Measurements from ENCODE around the gene ASCC3.

ASCC3 gene

DNA sequence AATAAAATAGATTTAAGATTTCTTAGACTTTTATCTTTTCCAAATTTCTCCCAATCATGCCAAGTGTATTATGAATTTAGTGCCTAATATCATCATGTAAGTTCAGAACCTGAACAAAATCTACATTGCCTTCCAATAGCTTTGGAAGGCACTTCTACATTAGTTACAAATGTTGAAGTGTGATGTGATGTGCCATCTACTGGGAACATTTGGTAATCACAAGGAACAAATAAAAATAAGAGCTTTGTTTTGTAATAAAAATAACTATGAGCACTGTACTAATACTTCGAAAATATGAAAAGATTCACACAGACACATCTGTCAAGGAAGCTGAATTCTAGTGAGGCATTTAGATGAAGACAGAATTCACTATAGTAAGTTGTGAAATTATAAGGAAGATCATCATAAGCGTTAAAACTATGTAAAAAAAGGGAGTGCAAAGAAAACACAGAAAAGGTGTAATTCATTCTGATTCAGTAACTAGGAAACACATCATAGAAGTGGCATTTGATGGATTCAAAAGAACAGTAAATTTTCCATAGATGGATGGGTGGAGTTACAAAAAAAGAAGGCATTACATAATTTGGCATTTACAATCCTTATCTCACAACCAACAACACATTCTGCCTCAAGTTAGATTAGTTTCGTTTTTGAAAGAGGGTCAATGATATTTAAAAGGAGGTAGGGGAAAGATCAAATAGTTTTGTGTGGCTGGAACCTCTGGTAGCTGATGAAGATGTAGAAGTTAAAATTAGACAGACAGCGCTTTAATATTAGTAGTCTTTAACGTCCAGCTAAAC, 161.0 kb downstream of the ASCC3 start:
- no peak for DNase-seq

DNA sequence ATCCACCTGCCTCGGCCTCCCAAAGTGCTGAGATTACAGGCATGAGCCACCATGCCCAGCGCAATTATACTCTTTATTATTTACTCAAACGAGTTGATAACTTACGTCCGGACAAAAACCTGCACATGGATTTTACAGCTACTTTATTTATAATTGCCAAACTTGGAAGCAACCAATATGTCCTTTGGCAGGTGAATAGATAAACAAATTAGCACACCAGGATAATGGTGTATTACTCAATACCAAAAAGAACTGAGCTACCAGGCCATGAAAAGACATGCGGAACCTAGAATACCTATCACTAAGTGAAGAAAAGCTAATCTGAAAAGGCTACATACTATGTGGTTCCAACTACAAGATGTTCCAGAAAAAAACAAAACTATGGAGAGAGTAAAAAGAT, 168.1 kb downstream of the ASCC3 start:
- DNase-seq: no peak

DNA sequence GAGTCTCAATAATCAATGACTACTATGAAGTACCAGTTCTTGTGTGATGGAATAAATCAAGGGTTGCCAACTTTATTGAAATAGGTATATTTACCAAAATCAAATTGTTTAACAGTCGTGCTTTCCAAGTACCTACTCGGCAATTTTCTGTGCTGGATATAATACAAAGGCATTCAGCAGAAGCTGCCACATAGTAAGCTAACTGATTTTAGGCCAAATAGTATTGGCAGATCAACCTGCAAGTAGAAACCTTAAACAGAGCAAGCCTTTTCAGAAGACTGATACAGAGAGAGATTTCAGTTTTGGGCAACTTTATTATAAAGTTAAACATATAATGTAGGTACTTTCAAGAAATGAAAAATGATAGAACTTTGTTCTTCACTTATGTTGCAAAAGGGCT, 174.6 kb downstream of the ASCC3 start:
- DNase-seq: no peak

DNA sequence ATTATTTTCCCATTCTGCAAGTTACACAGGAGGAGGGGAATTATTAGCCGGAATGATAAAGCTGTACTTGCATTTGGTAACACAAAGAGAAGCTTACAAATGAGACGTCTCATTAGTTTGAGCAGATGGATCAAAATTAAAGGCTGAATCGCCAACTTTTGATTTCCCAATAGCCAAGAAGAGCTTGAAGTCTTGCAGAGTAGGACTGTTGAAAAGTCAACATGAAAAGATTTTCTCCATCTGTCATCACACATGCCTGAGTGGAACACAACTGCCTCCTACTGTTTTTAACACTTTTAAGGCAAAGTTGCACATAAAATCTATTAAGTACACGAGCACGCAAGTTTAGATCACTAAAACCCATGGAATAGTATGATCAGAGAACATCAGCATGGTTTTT, 176.2 kb downstream of the ASCC3 start:
- no peak for DNase-seq

DNA sequence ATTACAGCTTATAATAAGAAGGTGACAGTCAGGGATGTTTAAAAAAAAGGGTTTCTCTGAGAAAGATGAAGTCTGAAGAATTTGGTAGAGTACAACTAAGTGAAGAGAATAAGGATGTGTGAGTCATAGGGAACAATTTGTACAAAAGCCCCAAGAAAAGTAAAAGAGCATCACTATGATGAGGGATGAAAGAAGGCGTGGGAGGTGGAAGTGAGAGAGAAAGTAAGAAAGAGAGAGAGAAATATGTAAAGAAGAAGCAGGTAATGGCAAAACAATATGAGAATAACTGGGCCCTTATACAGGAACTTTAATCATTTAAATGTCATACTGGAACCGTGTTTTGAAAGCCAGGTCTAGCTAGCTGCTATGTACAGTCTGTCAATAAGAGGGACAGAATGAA, 179.4 kb downstream of the ASCC3 start:
- DNase-seq: no peak

DNA sequence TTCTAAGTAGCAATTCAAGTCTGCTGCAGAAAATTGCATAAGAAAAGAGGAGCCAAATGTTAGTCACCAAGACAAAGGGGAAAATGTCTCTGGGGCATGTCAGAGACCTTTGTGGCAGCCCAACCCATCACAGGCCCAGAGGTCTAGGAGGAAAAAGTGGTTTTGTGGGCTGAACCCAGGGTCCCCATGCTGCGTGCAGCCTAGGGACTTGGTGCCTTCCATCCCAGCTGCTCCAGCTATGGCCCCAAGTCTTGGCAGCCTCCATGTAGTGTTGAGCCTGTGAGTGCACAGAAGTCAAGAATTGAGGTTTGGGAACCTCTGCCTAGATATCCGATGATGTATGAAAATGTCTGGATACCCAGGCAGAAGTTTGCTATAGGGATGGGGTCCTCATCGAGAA, 181.1 kb downstream of the ASCC3 start:
- DNase-seq: no peak

DNA sequence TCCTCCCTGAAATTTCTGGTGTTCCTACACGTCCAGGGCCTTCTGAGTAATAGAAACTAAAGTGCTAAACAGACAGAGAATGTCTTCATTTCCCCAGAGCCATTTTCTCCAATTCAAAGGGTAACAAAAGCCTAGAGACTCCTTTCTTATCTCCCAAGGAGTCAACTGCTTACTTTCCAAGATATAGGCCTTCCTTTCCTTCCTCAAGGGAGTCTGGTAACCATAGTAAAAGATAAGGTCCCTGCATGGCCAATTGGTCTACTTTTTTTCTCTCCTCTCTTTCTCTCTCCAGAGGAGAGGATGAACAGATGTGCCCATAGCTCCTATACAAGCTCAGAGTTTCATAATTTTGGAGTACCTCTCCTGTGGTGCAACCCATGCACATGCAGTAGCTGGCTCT, 185.7 kb downstream of the ASCC3 start:
- no peak for DNase-seq

DNA sequence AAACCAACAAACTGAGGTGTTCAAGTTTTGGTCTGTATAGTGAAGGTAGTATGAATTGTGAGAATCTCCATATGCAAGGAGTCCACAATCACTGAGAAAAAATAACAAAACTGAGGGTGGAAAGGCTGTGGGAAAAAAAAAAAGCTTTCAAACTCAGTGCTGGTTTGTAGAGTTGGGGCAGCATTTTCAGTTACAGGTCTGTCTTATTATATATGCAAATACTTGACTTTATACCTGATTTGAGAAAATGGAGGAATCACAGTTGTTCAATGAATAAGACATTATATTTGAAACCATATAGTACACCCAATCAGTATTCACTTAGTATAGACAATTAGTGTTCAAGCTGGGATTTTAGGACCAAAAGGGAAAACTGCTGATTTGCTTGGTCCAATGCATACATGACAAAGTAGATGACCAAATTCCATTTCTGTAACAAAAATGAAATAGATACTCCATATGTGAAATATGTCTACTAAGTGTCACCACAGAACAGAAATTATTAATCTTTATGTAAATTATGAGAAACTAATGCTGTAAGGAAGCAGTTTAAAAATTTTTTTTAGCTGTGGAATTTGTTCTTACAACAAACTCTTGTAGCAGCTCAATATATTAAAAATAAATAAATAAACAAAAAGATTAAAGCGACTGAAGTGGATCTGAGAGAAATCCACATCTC, 187.7 kb downstream of the ASCC3 start:
- no peak for DNase-seq

DNA sequence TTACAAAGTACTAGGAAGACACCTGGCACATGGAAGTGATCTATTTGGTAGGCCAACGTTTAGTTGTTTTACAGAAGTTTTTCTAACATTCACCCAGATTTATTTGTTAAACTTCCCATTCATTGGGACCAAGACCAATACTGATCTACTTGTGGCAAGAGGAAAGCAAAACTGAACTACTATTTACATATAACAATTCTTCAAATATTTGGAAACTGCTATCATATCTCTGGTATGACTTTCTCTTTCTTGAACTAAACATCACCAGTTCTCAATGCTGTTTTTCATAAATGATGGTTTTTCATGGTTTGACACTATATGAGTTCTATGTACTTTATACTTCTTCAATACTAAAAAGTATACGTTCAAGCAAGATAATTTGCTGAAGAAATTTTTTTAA, 189.2 kb downstream of the ASCC3 start:
- no peak for DNase-seq

DNA sequence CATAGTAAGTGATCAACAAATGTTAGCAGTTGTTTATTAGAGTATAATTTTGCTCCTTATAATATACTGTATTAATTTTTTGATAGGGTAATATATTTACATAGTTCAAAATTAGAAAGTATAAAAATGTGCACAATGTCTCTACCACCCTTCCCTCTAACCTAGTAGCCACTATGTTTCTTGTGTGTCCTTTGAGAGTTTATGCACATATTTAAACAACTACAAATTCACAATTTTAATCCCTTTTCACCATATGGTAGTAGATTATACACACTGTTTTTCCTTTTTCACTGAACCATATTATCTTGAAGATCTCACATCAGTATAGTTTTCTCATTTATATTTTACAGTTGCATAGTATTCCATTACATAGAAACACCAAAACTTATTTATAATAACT, 194.9 kb downstream of the ASCC3 start:
- no peak for DNase-seq

DNA sequence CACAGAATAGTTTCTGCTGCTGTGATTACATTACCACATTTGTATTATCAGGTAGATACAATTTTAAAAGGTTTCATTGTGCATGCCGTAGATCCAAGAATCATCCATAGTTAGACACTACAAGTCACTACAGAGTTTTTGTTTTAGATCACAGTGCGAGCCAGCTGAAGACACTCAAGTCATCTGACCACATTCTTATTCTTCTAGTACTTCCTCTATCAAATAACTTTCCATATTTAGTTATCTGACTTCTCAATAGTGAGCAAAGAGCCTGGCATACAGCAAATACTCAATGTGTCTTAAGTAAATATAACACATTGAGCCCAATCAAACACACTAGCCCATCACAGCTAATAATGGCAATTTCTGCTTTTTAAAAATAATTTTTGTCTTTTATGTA, 195.4 kb downstream of the ASCC3 start:
- no peak for DNase-seq

DNA sequence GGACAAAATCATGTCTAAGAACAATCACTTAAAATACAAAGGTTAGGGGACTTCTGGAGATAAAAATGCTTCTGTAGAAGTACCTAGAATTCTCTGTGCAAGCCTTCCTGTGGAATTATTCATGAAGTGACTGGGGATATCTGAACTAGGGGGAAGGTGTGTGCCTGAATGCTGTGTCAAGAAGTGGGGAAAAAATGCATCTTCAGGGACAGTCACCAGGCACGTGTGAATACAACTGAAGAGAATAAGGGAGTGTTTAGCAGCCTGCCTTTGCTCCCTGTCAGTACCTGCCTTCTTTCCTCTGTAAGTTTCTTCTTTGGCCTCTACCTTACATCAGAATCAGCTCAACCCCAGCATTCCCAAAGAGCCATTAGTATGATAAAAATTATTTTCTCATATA, 201.0 kb downstream of the ASCC3 start:
- DNase-seq: no peak

DNA sequence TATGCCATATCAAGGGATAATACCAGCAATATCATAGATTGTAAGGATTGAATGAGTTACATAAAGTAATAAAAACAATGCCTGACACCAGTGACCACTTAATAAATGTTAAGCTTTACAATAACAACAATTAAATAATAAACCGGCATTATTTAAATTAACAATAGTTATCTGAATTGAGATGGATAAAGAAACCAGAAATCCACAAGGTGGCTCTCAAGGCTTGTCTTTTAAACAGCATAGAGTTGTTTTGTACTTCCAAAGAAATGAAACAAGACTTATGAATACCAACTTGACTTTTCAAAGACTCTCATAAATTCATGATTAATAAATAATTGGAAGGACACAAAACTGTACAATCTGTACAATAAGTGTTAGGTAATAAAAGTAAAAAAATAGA, 203.1 kb downstream of the ASCC3 start:
- no peak for DNase-seq

DNA sequence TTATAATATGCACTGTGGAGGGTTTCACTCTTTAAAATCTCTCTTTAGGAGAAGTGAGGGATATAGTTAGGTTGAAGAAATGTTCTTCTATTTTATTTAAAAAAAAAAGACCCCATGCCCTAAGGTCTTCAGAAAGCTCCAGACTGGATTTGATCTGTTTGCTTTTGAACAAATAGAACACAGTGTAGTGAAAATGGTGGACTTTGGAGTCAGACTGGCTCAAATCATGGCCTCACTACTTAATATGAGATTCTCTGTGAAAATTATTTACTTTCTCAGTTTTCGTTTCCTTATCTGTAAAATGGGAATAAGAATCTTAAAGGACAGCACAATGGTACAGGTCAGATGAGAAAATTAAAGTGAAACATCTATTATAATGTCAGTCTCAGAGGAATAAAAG, 203.9 kb downstream of the ASCC3 start:
- no peak for DNase-seq

DNA sequence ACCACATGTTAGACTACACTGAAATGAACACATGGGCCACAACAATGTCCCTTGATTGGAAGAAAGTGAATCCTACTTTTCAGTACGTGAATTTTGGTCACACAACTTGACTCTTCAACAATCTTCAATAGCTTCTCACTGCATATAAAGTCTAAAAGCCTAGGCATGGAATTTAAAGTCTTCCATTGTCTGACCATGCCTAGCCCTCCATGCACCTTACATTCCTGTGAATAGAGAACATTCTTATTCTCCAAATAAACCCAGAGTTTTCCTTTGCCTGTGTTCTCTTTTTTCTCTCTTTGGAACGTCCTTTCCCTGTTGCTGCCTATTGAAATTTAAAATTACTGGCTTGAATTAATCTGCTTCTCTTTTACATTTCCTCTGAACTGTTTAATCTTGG, 207.5 kb downstream of the ASCC3 start:
- DNase-seq: no peak

DNA sequence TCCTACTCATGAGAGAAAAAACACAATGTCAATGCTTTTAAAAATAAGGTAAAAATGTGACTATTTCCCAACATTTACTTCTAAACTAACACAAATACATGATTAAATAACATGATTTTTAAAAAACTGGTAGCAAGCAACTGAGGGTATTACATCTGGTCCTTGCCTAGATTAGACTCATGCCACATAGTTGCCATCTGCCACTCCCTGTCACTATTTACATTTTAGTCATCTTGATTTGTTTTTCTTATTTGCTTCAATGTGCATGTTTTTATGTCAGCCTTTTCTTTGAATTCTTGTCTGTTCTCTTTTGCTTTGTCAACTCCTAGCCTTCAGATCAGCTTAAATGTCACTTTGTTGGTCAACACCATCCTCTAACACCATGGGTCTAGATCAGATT, 209.4 kb downstream of the ASCC3 start:
- DNase-seq: no peak

DNA sequence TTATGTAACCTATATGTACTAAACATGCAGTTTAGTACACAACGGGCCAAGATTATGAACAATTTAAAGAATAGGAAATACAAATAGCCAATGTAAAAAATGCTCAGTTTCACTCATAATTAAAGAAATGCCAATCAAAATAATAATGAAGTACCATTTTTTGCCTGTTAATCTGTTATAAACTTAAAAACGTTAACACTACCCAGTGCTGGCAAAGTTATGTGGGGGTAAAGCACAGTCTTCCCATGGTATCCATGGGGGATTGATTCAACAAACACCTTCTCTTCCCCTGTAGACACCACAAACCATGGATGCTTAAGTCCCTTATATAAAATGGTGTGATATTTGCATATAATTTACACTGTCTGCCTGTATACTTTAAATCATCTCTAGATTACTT, 211.1 kb downstream of the ASCC3 start:
- no peak for DNase-seq

DNA sequence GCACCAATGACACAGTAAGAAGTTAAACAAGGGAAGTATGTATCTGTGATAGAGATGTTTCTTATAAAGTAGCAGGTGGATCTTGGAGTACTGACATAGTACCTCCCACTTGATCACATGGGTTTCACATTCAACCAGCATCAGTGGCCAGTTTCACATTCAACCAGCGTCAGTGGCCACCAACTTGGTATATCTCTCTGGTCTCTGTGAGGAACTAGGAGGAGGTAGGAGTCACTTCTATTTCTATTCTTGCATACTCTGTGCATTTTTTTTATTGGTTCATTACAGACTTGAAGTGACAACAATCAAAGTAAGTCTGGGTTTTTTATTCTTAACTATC, 216.1 kb downstream of the ASCC3 start:
- no peak for DNase-seq

DNA sequence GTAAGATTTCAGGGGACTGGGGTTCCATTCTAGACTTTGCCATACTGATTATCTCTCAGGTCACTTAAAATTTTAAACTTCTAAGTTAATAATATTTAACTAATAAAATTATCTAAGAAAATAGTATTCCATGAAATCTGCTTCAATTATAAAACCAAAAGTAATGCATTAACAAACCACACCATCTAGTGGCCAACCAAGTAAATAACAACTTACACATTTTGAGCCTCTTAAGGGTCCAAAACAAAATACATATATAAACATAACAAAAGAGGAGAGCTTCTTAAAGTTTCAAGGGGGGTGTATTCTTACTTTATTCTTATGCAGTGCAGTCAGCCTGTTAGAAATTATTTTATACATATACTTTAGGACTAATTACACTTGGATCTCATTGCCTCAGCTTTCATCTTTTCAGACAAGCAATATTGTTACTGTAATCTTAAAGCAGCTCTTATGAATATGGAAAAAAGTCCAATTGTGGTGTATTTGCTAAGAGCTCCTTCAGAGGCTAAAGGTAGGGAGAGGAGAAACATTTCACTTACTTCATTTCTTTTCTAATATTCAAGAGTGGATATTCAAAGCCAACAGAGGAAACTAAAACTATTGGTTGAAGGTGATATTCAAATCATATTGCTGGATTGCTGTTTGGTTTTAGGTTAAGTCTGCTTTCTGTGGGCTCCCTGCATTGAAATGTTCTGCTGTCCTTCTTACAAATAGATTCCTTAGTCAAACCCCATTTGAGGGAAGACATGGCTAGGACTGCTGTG, 216.7 kb downstream of the ASCC3 start:
- no peak for DNase-seq

DNA sequence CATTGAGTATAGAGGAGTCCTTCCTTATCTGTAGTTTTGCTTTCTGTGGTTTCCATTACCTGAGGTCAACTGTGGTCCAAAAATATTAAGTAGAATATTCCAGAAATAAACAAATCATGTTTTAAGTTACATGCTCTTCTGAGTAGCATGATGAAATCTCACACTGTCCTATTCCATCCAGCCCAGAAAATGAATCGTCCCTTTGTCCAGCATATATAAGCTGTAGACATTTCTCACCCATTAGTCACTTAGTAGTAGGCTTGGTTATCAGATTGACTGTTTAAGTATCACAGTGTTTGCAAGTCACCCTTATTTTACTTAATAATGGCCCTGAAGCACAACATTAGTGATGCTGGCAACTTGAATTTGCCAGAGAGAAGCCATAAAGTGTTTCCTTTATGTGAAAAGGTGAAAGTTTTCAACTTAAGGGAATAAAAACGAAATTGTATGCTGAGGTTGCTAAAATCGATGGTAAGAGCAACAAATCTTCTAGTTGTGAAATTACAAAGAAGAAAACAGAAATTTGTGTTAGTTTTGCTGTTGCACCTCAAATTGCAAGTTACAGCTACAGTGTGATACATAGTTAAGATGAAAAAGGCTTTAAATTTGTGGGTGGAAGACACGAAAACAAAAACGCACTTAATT, 217.8 kb downstream of the ASCC3 start:
- DNase-seq: no peak

DNA sequence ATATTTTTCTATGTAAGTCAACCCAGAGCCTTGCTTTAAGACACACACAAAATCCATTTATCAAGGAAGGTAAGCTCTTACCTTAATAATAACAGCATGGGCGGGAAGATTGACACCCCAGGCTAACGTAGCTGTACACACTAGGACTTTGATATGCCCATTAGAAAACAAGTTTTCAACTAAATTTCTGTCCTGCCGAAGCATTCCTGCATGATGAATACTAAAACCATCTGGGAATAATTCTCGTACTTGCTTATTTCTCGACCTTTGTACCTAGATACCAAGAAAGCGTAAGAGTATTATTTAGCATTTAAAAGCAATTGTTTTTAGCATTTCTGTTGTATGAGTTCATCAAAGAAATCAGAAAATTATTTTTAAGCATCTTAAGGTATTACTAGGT, 218.9 kb downstream of the ASCC3 start:
- DNase-seq: no peak

DNA sequence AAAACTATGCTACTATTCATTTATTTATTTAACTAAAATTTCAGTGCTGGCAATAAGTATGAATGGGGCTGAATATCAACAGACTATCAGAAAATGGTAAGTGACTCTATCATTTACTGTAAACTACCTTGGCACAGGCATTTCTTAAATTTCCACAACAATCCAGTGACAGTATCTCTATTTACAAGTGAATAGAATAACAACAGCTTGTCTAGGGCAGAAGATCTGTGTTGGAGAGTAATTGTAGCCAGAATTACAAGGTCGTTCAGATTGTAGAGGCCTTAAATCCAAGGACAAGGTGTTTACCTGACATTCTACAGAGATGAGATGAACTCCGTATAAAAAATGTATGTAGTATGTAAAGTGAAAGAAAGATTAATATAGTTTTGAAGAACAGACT, 222.6 kb downstream of the ASCC3 start:
- DNase-seq: no peak

DNA sequence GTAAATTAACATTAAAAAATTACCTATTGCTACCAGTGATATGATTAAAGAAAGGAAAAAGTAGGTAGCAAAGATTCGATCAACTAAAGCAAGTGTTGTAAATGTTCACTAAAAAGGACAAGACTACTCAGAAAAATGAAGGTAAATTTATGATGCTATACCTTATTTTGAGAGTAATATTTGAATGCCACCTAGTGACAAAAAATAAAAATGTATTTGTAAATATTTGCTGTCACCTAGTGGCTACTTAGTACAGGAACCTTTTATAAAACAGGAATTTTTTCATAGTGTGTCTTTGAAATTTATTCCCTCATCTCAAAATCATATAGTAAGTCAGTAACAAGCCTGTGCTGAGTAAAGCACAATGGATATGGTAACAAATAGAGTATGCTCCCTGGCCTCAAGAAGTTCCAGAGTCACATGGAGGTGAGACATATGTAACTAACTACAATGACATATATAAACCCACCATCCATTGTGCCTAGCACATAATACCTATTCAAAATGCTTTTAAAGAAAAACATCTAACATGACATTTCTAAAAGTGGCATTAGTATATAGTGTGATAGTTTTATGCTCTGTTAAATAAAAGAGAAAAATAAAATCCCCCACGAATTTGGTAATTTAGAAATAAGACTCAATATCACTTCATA, 223.3 kb downstream of the ASCC3 start:
- no peak for DNase-seq
